ENCODE measurements around the gene PTPN14. TPM values are rescaled to one million over a fixed set of nuclear protein-coding genes. Genes with fewer than 3 reads are reported as not detected.
"Not testable (repeated sequence)": the region's sequence is repeated elsewhere in the genome, so short reads cannot be mapped to it uniquely, and the experiment has no call there.

Gene PTPN14
- polyA plus RNA-seq (ENCODE audit: insufficient read length in 4 of 4): 10 to 100 TPM; 29.6 to 42.9 (median 33.5) TPM

GRCh38 chr1:214551436-214552173 is at the start of gene PTPN14:
TSS of gene PTPN14 (minus strand) at chr1:214551602. CDS start at chr1:214464803, 86,799 bp downstream.
- DNase-seq (ENCODE audit: low read depth in 4 of 4, low spot score in 2 of 4): peak; percentile 82 to 95 (median 92)

DNA sequence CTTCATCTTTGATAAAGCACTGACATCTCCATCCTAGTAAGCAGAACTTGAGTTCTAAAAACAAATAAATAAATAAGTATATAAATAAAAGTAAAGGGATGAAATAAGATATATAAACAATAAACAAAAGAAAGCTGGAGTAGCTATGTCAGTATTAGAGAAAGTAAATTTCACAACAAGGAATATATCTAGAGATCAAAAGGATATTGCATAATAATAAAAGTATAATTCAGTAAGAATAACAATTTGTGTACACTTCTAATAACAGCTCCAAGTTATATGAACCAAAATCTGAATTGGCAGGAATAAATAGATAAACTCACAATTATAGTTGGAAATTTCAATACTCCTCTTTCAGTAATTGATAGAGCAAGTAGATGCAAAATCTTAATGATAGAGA is 41.8 kb upstream of the PTPN14 start:
- no peak for DNase-seq (ENCODE audit: low read depth in 4 of 4, low spot score in 2 of 4)

DNA sequence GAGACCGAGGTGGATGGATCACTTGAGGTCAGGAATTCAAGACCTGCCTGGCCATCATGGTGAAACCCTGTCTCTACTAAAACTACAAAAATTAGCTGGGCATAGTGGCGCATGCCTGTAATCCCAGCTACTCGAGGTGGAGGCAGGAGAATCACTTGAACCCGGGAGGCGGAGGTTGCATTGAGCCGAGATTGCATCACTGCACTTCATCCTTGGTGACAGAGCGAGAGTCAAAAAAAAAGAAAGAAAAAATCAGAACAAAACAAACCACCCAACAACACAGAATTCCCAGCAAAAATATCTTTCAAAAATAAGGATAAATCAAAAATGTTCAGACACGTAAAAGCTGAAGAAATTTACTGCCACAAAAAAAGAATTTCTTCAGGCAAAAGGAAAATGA is 40.5 kb upstream of the PTPN14 start:
- DNase-seq (ENCODE audit: low read depth in 4 of 4, low spot score in 2 of 4): not testable (repeated sequence)

DNA sequence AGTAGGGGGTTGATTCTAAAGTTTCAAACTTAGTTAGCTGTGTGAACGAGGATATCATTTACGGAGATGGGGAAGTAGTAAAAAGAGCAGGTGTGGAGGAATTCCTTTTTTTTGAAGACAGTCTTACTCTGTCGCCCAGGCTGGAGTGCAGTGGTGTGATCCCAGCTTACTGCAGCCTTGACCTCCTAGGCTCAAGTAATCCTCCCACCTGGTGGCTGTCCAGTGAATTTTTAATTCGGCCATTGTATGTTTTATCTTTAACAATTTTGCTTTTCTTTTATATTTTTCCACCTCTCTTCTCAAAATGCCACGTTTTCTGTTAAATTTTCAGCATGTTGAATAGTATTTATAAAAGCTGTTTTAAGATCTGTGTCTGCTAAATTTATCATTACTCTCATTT is 39.3 kb upstream of the PTPN14 start:
- no peak for DNase-seq (ENCODE audit: low read depth in 4 of 4, low spot score in 2 of 4)

DNA sequence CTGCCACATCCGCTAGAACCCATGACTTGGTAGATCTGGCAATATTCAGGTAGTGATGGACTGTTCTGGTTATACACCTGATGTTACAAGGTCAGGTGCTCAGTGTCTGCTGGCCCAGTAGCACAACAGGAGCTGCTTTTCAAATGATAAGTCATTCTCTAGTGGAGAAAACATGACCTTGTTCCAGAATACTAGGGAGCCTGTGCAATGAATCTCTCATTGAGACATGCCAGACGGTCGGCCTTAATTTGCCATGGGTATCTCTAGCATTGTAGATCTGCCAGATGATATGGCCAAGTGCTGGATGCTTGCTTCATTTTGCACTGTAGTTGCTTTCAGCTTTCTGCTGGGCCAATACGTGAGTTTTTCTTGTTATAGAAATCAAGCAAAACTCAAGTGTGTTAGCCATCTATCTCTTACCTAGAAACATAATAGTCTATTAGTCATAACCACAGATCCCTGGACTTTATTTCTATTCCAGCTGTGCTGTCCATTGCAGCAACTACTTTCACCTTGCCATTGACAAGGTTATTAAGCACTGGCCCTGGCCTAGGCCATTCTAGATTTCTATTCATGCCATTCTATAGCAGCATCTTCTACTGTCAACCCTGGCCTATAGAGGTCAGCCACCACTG is 37.7 kb upstream of the PTPN14 start:
- no peak for DNase-seq (ENCODE audit: low read depth in 4 of 4, low spot score in 2 of 4)

- DNase-seq (ENCODE audit: low read depth in 4 of 4, low spot score in 2 of 4): no peak
These were observed 35.8 kb upstream of the PTPN14 start for GRCh38 chr1:214587165-214587564.

DNA sequence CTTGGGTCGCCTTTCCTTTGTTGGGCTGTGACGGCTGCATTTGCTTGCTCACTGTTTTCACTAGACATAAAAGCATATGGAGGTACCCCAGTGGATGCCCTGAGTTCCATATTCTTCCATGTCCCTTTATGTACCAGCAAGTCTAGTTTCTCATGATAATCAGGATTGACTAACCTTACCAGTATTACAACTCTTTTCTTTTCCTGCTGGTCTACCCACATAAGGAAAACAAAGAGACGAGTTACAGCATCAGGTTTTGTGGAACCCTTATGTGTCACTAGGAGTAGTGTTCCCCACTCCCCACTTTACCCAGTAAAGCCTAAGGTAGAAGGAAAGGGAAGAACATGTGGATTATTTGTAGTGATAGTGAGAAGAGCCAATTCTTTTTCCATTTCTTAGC is 35.2 kb upstream of the PTPN14 start:
- DNase-seq (ENCODE audit: low read depth in 4 of 4, low spot score in 2 of 4): no peak

GRCh38 chr1:214584805-214585766 is 33.7 kb upstream of the PTPN14 start:
- peak in 1 of 4 donors; percentile 51 for DNase-seq (ENCODE audit: low read depth in 4 of 4, low spot score in 2 of 4)

- no peak for DNase-seq (ENCODE audit: low read depth in 4 of 4, low spot score in 2 of 4)
These were observed 32.6 kb upstream of the PTPN14 start for GRCh38 chr1:214583824-214584554.

- no peak for DNase-seq (ENCODE audit: low read depth in 4 of 4, low spot score in 2 of 4)
These were observed 31.7 kb upstream of the PTPN14 start for GRCh38 chr1:214583113-214583512.

GRCh38 chr1:214582289-214582891 is 31.0 kb upstream of the PTPN14 start:
- no peak for DNase-seq (ENCODE audit: low read depth in 4 of 4, low spot score in 2 of 4)

- DNase-seq (ENCODE audit: low read depth in 4 of 4, low spot score in 2 of 4): no peak
These were observed 30.4 kb upstream of the PTPN14 start for GRCh38 chr1:214581785-214582184.

GRCh38 chr1:214579183-214579582 is 27.8 kb upstream of the PTPN14 start:
- DNase-seq (ENCODE audit: low read depth in 4 of 4, low spot score in 2 of 4): no peak

GRCh38 chr1:214576120-214576519 is 24.7 kb upstream of the PTPN14 start:
- not testable (repeated sequence) for DNase-seq (ENCODE audit: low read depth in 4 of 4, low spot score in 2 of 4)

GRCh38 chr1:214574598-214575411 is 23.4 kb upstream of the PTPN14 start:
- DNase-seq (ENCODE audit: low read depth in 4 of 4, low spot score in 2 of 4): no peak

- no peak for DNase-seq (ENCODE audit: low read depth in 4 of 4, low spot score in 2 of 4)
These were observed 22.2 kb upstream of the PTPN14 start for GRCh38 chr1:214573386-214574318.

GRCh38 chr1:214571281-214571680 is 19.9 kb upstream of the PTPN14 start:
- DNase-seq (ENCODE audit: low read depth in 4 of 4, low spot score in 2 of 4): no peak

- DNase-seq (ENCODE audit: low read depth in 4 of 4, low spot score in 2 of 4): no peak
These were observed 19.0 kb upstream of the PTPN14 start for GRCh38 chr1:214570442-214570841.
